ENCODE measurements around the gene TGFB1. TPM values are rescaled to one million over a fixed set of nuclear protein-coding genes. Genes with fewer than 3 reads are reported as not detected.

The TGFB1 gene
- total RNA-seq (2014; rRNA removed; shearing (Covaris generic)) = 16.4 and 17.4 TPM in 2 replicates

DNA sequence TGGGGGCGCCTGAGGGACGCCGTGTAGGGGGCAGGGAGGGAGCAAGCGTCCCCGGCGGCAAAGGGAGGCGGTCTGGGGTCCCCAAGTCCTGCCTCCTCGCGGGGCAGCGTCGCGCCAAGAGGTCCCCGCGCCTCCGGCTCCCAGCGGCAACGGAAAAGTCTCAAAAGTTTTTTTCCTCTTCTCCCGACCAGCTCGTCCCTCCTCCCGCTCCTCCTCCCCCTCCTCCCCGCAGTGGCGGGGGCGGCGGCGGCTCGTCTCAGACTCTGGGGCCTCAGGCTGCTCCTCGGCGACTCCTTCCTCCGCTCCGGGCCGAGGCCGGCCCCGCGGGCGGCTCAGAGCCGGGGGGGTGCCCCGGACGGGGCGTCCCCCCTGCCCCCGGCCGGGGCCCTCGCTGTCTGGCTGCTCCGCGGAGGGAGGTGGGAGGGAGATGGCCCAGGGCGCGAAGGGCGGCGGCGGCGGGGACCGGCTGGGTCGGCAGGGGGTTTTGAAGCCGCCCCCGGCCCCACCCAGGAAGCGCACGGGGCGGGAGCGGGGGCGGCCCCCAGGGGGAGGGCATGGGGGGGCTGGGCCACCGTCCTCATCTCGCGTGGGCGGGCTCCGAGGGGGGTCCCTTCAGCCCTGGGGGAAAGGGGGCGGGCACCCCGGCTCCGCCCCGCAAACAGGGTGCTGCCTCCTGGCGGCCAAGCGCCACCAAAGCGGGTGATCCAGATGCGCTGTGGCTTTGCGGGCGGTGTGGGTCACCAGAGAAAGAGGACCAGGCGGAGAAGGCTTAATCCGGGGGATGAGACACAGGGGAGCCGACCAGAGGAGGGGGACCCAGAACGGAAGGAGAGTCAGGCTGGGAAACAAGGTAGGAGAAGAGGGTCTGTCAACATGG lies at the start of gene TGFB1:
Gene TGFB1, minus strand, starts transcription at position 457 of the 877 bp plus-strand sequence. CDS start 878 bp downstream, outside the sequence.
- H3K27ac ChIP-seq = peak within 1 kb of the TSS; percentile 66

DNA sequence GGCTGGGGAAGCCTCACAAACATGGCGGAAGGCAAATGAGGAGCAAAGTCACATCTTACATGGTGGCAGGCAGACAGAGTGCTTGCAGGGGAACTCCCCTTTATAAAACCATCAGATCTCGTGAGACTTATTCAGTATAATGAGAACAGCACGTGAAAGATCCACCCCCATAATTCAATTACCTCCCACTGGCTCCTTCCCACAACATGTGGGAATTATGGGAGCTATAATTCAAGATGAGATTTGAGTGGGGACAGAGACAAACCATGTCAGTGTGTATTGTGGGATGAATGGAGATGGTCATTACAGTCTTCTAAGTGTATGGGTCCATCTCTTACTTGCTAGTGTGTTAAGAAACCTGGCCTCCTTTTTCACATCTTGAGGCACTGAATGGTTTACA lies 48.3 kb upstream of the TGFB1 start:
- Histone ChIP-seq H3K36me3 (no peaks in the 10 kb centered on the region), H3K27me3 (replicated peaks) (no peaks in the 10 kb centered on the region), H3K27ac (no peak overlapping the region), H3K4me3 (no peak overlapping the region), H3K4me1 (replicated peaks) (peaks cover 6% of the 10 kb centered on the region), H3K9me3 (replicated peaks) (no peaks in the 10 kb centered on the region)
- no peak for DNase-seq (ENCODE audit: low read depth in 1 of 2, low spot score in 2 of 2)

More for the DNA sequence above, at the start of gene TGFB1:
- DNase-seq (ENCODE audit: low read depth in 1 of 2, low spot score in 2 of 2) = peak; percentile 93 to 94
- Histone ChIP-seq H3K36me3 (peaks cover 30% of the 10 kb centered on the region), H3K4me3 (peak within 1 kb of the TSS; percentile 66), H3K9me3 (replicated peaks) (no peaks in the 10 kb centered on the region), H3K27me3 (replicated peaks) (no peaks in the 10 kb centered on the region), H3K4me1 (replicated peaks) (peaks cover 15% of the 10 kb centered on the region)

DNA sequence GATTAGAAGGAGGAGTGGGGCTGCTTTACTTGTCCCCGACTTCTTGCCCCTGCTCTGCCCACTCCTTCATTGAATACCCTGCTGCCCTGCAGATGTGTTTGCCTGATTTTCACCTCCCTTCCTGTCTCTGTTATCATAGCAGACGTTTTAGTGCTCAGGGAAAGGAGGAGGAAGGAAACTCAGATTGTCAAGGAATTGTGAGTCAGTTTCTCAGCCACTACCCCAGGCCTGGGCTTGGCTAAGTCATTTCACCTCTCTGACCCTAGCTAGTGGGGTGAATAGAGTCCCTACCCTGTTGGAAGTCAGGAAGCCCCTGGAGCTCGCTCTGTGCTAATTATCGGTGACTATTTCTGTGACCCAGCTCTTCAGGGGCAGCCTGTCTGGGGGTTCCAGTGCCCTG lies 47.8 kb upstream of the TGFB1 start:
- Histone ChIP-seq H3K27me3 (replicated peaks) (no peaks in the 10 kb centered on the region), H3K4me3 (no peak overlapping the region), H3K27ac (no peak overlapping the region), H3K9me3 (replicated peaks) (no peaks in the 10 kb centered on the region), H3K4me1 (replicated peaks) (peaks cover 6% of the 10 kb centered on the region), H3K36me3 (no peaks in the 10 kb centered on the region)
- DNase-seq (ENCODE audit: low read depth in 1 of 2, low spot score in 2 of 2) = no peak

DNA sequence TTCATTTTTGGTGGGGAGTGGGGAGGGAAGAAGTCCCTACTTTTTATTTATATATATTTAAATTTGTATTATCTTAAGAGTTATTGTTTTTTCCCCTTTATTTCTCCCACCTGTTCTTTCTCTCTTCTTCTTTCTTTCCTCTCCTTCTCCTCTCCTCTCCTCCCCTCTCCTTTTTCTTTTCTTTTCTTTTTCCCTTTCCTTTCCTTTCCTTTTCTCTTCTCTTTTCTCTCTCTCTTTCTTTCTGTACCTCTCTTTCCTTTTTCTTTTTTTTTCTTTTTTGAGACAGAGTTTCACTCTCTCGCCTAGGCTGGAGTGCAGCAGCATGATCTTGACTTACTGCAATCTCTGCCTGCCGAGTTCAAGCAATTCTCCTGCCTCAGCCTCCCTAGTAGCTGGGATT lies 45.8 kb upstream of the TGFB1 start:
- Histone ChIP-seq H3K4me1 (replicated peaks) (peaks cover 6% of the 10 kb centered on the region), H3K36me3 (no peaks in the 10 kb centered on the region), H3K4me3 (no peak overlapping the region), H3K9me3 (replicated peaks) (no peaks in the 10 kb centered on the region), H3K27me3 (replicated peaks) (no peaks in the 10 kb centered on the region), H3K27ac (no peak overlapping the region)
- no peak for DNase-seq (ENCODE audit: low read depth in 1 of 2, low spot score in 2 of 2)

DNA sequence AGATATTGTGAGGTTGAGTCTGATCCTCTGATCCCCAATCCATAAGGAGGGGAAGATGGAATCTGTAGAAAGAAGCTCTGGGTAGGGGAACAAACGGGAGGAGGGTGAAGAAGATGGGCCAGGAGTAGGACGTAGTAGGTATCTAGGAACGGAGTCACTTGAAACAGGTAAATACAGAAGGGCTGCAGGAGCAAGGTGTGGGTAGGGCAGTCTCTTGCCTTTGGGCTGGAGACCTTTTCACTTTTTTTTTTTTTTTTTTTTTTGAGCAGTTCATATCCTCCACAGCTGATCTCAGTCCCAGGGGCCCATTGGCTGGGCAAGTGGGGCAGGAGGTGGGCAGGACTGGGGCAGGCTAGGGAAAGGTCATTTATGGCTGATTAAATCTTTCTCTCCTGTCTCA lies 45.4 kb upstream of the TGFB1 start:
- H3K9me3 ChIP-seq (replicated peaks) = no peaks in the 10 kb centered on the region
- no peak overlapping the region for H3K27ac ChIP-seq

DNA sequence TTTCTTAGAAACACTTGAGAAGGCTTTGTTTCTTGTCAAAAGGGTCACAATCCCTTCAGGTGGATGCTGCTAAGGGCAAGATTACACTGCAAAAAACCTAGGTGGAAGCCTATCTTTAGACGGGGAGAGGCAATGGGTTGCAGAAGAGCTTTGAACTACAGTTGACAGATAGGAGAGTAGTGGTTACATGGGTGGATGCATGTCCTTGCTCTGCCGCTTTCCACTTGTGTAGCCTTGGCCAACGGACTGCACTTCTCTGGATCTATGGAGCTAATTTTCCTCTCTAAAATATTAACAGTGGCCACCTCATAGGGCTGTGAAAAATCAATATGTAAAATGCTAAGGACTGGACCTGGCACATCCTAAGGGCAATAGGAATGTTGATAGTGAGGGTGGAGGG lies 44.9 kb upstream of the TGFB1 start:
- no peak overlapping the region for H3K27ac ChIP-seq
- peak overlapping the region; percentile 62 for H3K4me3 ChIP-seq
- no peaks in the 10 kb centered on the region for H3K36me3 ChIP-seq
- H3K27me3 ChIP-seq (replicated peaks) = no peaks in the 10 kb centered on the region
- DNase-seq (ENCODE audit: low read depth in 1 of 2, low spot score in 2 of 2) = no peak
- H3K4me1 ChIP-seq (replicated peaks) = peaks cover 6% of the 10 kb centered on the region
- no peaks in the 10 kb centered on the region for H3K9me3 ChIP-seq (replicated peaks)

More for the DNA sequence above, 45.4 kb upstream of the TGFB1 start:
- Histone ChIP-seq H3K36me3 (no peaks in the 10 kb centered on the region), H3K4me3 (no peak overlapping the region; the same call in 1 of the 2 replicates), H3K27me3 (replicated peaks) (no peaks in the 10 kb centered on the region), H3K4me1 (replicated peaks) (peaks cover 6% of the 10 kb centered on the region)
- no peak for DNase-seq (ENCODE audit: low read depth in 1 of 2, low spot score in 2 of 2)

DNA sequence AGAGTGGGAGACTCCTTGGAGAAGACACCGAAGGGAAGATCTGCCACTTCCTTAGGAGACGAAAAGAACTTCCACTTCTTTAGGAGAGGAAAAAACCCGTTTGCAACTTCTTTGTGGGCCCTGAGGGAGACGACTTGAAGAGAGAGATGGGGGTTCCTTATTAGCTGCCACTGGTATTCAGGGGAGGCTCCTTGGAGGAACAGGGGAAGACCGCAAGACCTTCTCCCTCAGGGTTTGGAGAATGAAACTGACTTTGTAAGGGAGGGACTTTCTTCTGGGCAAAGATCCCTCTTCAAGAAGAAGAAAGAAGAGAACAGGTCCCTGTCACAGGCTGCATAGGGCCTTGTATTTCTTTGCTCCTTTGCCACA lies 44.3 kb upstream of the TGFB1 start:
- Histone ChIP-seq H3K9me3 (replicated peaks) (no peaks in the 10 kb centered on the region), H3K36me3 (no peaks in the 10 kb centered on the region), H3K4me1 (replicated peaks) (peaks cover 6% of the 10 kb centered on the region), H3K27me3 (replicated peaks) (no peaks in the 10 kb centered on the region), H3K4me3 (peak overlapping the region; percentile 62), H3K27ac (peak overlapping the region; percentile 92)
- DNase-seq (ENCODE audit: low read depth in 1 of 2, low spot score in 2 of 2) = no peak

DNA sequence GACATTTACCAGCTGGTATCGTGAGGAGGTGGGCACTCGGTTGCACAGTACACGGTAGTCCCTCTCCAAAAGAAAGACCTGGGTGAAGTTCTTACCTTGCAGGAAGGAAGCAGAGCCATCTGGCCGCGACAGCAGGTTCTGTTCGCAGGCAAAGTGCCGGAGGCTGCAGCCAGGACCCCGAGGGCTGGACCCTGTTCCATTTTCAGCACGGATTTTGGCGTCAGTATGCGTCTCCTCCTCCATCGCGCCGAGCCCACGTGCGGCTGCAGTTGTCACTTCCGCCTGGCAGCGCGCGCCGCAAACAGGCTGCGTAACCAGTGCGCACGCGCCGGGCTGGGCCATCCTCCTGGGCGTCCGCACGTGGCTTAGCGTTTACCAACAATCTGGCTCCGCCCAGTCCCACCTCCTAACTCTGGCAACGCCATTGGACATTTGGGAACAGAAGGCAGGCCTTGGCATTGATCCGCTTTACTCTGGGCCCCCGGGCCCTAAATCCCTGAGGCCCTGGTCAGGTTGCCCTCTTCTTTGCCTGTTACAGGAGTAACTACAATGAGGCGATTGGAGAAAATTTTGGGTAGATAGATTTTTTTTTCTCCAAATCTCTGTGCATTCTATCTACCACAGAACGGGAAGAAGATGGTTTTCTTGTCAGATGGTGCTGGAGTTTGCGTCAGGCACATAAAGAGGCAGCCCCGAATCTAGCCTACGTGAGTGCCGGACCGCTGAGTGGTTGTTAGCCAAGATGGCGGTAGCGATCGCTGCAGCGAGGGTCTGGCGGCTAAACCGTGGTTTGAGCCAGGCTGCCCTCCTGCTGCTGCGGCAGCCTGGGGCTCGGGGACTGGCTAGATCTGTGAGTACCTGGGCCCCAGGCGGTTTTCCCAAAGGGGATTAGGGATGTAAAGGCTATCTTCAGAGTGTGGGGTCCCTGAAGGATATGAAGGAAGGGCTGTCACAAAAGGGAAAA lies 43.6 kb upstream of the TGFB1 start, which contains the start of the genes BCKDHA and EXOSC5:
Gene BCKDHA, plus strand, starts transcription at position 733 of the 964 bp plus-strand sequence. Its CDS starts 10 bp downstream, at position 743.
Gene EXOSC5, minus strand, starts transcription at position 274 of the 964 bp plus-strand sequence. Its CDS starts 31 bp downstream, at position 243.
- Histone ChIP-seq H3K4me3 (peak within 1 kb of the TSS; percentile 62), H3K4me1 (replicated peaks) (peaks cover 6% of the 10 kb centered on the region), H3K9me3 (replicated peaks) (no peaks in the 10 kb centered on the region), H3K36me3 (no peaks in the 10 kb centered on the region), H3K27me3 (replicated peaks) (no peaks in the 10 kb centered on the region), H3K27ac (peak within 1 kb of the TSS; percentile 92)
- DNase-seq (ENCODE audit: low read depth in 1 of 2, low spot score in 2 of 2) = peak; percentile 100

DNA sequence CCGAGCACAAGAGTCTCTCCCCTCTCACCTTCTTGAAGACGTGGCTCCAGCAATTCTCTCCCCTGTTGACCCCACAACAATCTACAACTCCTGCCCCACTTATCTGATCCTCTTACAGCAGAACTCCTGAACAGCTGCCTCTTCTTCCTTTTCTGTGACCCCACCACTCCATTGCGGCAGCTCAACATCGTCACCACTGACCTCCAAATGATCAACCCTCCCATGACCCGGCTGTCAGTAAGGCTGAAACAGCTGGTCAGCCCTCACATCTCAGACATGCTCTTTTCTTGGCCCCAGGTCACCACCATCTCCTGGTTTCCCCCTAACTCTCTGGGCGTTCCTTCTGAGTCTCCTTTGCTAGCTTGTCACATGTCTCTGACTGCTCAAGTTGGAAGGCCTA lies 41.6 kb upstream of the TGFB1 start:
- Histone ChIP-seq H3K4me3 (no peak overlapping the region), H3K27me3 (replicated peaks) (no peaks in the 10 kb centered on the region), H3K9me3 (replicated peaks) (no peaks in the 10 kb centered on the region), H3K4me1 (replicated peaks) (peaks cover 6% of the 10 kb centered on the region), H3K27ac (no peak overlapping the region), H3K36me3 (peaks cover 17% of the 10 kb centered on the region)
- no peak for DNase-seq (ENCODE audit: low read depth in 1 of 2, low spot score in 2 of 2)

DNA sequence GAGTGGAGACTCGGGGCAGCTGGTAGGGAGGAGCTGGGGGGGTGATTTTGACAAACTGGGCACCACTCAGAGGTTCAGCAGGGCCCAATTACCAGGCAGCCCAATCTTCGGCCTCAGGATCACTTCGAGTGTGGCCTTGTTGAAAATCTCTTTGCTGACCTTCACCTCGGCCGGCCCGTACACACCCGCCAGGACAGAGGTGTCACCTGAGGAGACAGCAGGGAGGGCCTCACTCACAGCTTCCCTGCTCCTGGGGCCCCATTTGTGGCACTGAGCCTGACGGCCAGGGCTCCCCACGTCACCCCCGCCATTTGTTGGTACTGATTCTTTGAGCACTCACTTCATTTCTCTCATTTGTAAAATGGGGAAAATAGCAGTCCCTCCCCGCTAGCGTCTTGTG lies 39.1 kb upstream of the TGFB1 start:
- Histone ChIP-seq H3K9me3 (replicated peaks) (no peaks in the 10 kb centered on the region), H3K27ac (no peak overlapping the region), H3K4me1 (replicated peaks) (no peaks in the 10 kb centered on the region), H3K36me3 (peaks cover 33% of the 10 kb centered on the region), H3K27me3 (replicated peaks) (no peaks in the 10 kb centered on the region), H3K4me3 (no peak overlapping the region)
- no peak for DNase-seq (ENCODE audit: low read depth in 1 of 2, low spot score in 2 of 2)

DNA sequence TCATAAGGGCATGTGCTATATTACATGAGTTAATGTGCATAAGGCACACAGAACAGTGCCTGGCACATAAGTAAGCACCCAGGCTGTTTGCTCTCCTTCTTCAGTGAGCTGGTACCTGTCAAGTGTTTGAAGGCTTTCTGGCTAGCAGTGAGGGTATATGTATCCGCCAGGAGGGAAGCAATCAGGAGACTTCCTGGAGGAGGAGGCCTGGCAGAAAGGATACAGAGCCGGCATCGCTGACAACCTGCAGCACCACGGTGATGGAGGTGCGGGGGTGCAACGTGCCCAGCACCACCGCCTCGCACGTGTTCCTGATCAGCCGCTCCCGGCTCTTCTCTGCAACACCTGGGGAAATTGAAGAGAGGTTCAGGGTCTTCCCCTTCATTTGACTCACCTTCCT lies 37.9 kb upstream of the TGFB1 start:
- no peaks in the 10 kb centered on the region for H3K4me1 ChIP-seq (replicated peaks)
- H3K27ac ChIP-seq = no peak overlapping the region
- no peaks in the 10 kb centered on the region for H3K27me3 ChIP-seq (replicated peaks)
- H3K4me3 ChIP-seq = no peak overlapping the region
- H3K36me3 ChIP-seq = peaks cover 33% of the 10 kb centered on the region
- DNase-seq (ENCODE audit: low read depth in 1 of 2, low spot score in 2 of 2) = no peak
- H3K9me3 ChIP-seq (replicated peaks) = no peaks in the 10 kb centered on the region

DNA sequence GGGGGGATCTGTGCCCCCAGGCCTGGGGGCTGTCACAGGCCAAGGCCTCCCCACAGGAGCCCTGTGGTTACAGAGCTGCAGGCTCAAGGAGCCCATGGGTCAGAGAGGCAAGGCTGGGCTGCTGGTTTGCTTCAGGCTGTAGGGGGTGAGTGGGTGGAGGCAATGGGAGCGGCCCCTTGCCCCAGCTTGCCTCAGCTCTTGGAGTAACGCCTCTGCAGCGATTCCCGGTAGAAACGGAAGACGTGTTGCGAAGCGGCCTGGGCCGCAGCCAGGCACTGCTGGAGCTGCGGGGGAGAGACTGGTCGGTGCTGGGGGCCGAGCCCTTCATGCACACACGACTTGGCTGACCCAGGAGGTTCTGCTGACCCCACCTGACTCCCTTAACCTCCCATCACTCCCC lies 32.7 kb upstream of the TGFB1 start:
- Histone ChIP-seq H3K27me3 (replicated peaks) (no peaks in the 10 kb centered on the region), H3K36me3 (peaks cover 27% of the 10 kb centered on the region), H3K4me1 (replicated peaks) (no peaks in the 10 kb centered on the region), H3K27ac (no peak overlapping the region), H3K4me3 (no peak overlapping the region), H3K9me3 (replicated peaks) (no peaks in the 10 kb centered on the region)
- no peak for DNase-seq (ENCODE audit: low read depth in 1 of 2, low spot score in 2 of 2)

DNA sequence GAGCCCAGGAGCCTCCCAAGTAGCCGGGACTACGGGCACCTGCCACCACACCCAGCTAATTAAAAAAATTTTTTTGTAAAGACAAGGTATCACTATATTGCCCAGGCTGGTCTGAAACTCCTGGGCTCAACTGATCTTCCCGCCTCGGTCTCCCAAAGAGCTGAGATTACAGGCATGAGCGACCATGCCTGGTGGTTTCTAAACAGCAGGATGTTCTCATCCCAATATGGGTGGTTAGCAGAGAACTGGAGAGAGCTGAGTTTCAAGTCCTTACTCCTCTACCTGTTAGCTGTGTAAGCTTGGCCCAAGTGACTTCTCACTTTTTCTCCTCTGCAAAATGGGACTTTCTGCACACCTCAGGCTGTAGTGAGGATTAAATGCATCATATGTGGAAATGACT lies 30.6 kb upstream of the TGFB1 start:
- no peak overlapping the region for H3K27ac ChIP-seq
- H3K9me3 ChIP-seq (replicated peaks) = no peaks in the 10 kb centered on the region
- H3K4me1 ChIP-seq (replicated peaks) = peaks cover 6% of the 10 kb centered on the region; the same call in 1 of the 2 replicates
- no peaks in the 10 kb centered on the region for H3K27me3 ChIP-seq (replicated peaks)
- peaks cover 10% of the 10 kb centered on the region for H3K36me3 ChIP-seq
- DNase-seq (ENCODE audit: low read depth in 1 of 2, low spot score in 2 of 2) = no peak
- no peak overlapping the region for H3K4me3 ChIP-seq
